Measurements from ENCODE around the gene ERBB4. TPM values are rescaled to one million over a fixed set of nuclear protein-coding genes. Genes with fewer than 3 reads are reported as not detected.

Gene ERBB4
- total RNA-seq, 1 experiment from 2014 or later = 0.15 TPM

GRCh38 chr2:211513446-211513845, 1025.2 kb downstream of the ERBB4 start:
- H3K36me3 ChIP-seq (ENCODE audit: control insufficient read depth, insufficient read depth, low read length) = no peaks in the 10 kb centered on the region
- ChIA-PET POLR2A (no interaction called here), CTCF (no interaction called here)
- in situ Hi-C loops (cut with HindIII; ENCODE audit: low pct_unique_long_range_greater_than_20kb, low sequenced_read_pairs) (no loop called here), intact Hi-C loops (cut with micrococcal nuclease; ENCODE audit: unreplicated experiment) (no loop called here)
- no peak overlapping the region for H3K27ac ChIP-seq (ENCODE audit: low read length)
- ATAC-seq (no peak), DNase-seq (ENCODE audit: low read depth, low spot score) (no peak)
- TF ChIP-seq TCF7L2 (IDR thresholded peaks at IDR 0.05; ENCODE audit: low read depth, low read length) (no peak), SIN3A (IDR thresholded peaks at IDR 0.05; ENCODE audit: borderline replicate concordance, insufficient read depth, low read depth, low read length) (no peak), CTCF (IDR thresholded peaks at IDR 0.05) (no peak), POLR2AphosphoS5 (IDR thresholded peaks at IDR 0.05; ENCODE audit: low read depth, low read length) (no peak), REST (IDR thresholded peaks at IDR 0.05; ENCODE audit: insufficient read depth in 1 of 2, low read depth in 2 of 2, low read length in 1 of 2) (no peak)
- no peaks in the 10 kb centered on the region for H3K4me1 ChIP-seq (ENCODE audit: control insufficient read depth, insufficient read depth, low read length)
- no peaks in the 10 kb centered on the region for H3K9me3 ChIP-seq (ENCODE audit: control insufficient read depth, insufficient read depth, low read depth, low read length)
- no TSS peak for BruUV-seq (replicated peaks)
- H3K27me3 ChIP-seq (ENCODE audit: control insufficient read depth, insufficient read depth, low read length) = no peaks in the 10 kb centered on the region
- no peak overlapping the region for H3K4me3 ChIP-seq (ENCODE audit: low read depth in 2 of 2, low read length in 2 of 2)

- in situ Hi-C loops (cut with HindIII; ENCODE audit: low pct_unique_long_range_greater_than_20kb, low sequenced_read_pairs) = no loop called here
- intact Hi-C loops (cut with micrococcal nuclease; ENCODE audit: unreplicated experiment) = no loop called here
- no peak for ATAC-seq
- ChIA-PET POLR2A (no interaction called here), CTCF (no interaction called here)
- H3K27me3 ChIP-seq (ENCODE audit: control insufficient read depth, insufficient read depth, low read length) = no peaks in the 10 kb centered on the region
- H3K9me3 ChIP-seq (ENCODE audit: control insufficient read depth, insufficient read depth, low read depth, low read length) = no peaks in the 10 kb centered on the region
- no peak overlapping the region for H3K27ac ChIP-seq (ENCODE audit: low read length)
- no peak for DNase-seq (ENCODE audit: low read depth, low spot score)
- no peak overlapping the region for H3K4me3 ChIP-seq (ENCODE audit: low read depth in 2 of 2, low read length in 2 of 2)
- BruUV-seq (replicated peaks) = no TSS peak
- TF ChIP-seq TCF7L2 (IDR thresholded peaks at IDR 0.05; ENCODE audit: low read depth, low read length) (no peak), POLR2AphosphoS5 (IDR thresholded peaks at IDR 0.05; ENCODE audit: low read depth, low read length) (no peak), SIN3A (IDR thresholded peaks at IDR 0.05; ENCODE audit: borderline replicate concordance, insufficient read depth, low read depth, low read length) (no peak)
- no peaks in the 10 kb centered on the region for H3K36me3 ChIP-seq (ENCODE audit: control insufficient read depth, insufficient read depth, low read length)
- H3K4me1 ChIP-seq (ENCODE audit: control insufficient read depth, insufficient read depth, low read length) = no peaks in the 10 kb centered on the region
Measured at GRCh38 chr2:211512806-211513205, 1025.8 kb downstream of the ERBB4 start.

- DNase-seq (ENCODE audit: low read depth, low spot score) (no peak), ATAC-seq (no peak)
- ChIA-PET POLR2A (no interaction called here), CTCF (no interaction called here)
- no peak overlapping the region for H3K4me3 ChIP-seq (ENCODE audit: low read depth in 2 of 2, low read length in 2 of 2)
- no peak overlapping the region for H3K27ac ChIP-seq (ENCODE audit: low read length)
- in situ Hi-C loops (cut with HindIII; ENCODE audit: low pct_unique_long_range_greater_than_20kb, low sequenced_read_pairs) (no loop called here), intact Hi-C loops (cut with micrococcal nuclease; ENCODE audit: unreplicated experiment) (no loop called here)
- H3K4me1 ChIP-seq (ENCODE audit: control insufficient read depth, insufficient read depth, low read length) = no peaks in the 10 kb centered on the region
- H3K9me3 ChIP-seq (ENCODE audit: control insufficient read depth, insufficient read depth, low read depth, low read length) = no peaks in the 10 kb centered on the region
- TF ChIP-seq POLR2AphosphoS5 (IDR thresholded peaks at IDR 0.05; ENCODE audit: low read depth, low read length) (no peak), TCF7L2 (IDR thresholded peaks at IDR 0.05; ENCODE audit: low read depth, low read length) (no peak), SIN3A (IDR thresholded peaks at IDR 0.05; ENCODE audit: borderline replicate concordance, insufficient read depth, low read depth, low read length) (no peak), REST (IDR thresholded peaks at IDR 0.05; ENCODE audit: insufficient read depth in 1 of 2, low read depth in 2 of 2, low read length in 1 of 2) (no peak), CTCF (IDR thresholded peaks at IDR 0.05) (peak; percentile 41)
- H3K27me3 ChIP-seq (ENCODE audit: control insufficient read depth, insufficient read depth, low read length) = no peaks in the 10 kb centered on the region
- H3K36me3 ChIP-seq (ENCODE audit: control insufficient read depth, insufficient read depth, low read length) = no peaks in the 10 kb centered on the region
- BruUV-seq (replicated peaks) = no TSS peak
Measured at GRCh38 chr2:211503856-211504255, 1034.7 kb downstream of the ERBB4 start.
